HepG2 (cell line): ENCODE results near the gene UBE2D3. TPM values are rescaled to one million over a fixed set of nuclear protein-coding genes. Genes with fewer than 3 reads are reported as not detected.

Source experiments
- ATAD3A ChIP-seq: sonication (generic); formaldehyde crosslinking; IDR thresholded peaks from 2 replicates; pipeline ENCODE4 v1.4.0; 2020; ENCODE audit warnings: missing genetic modification reagents
- BORCS8-MEF2B ChIP-seq: sonication (generic); formaldehyde crosslinking; IDR thresholded peaks from 2 replicates; pipeline ENCODE4 v1.8.0; 2022; ENCODE audit warnings: mild to moderate bottlenecking, missing genetic modification reagents
- CHD4 ChIP-seq: fragments of 200-600 bp; sonication (generic); IDR thresholded peaks from 2 replicates; pipeline ENCODE4 v1.7.0; 2017; ENCODE audit warnings: mild to moderate bottlenecking, low read length, borderline replicate concordance
- FUBP1 ChIP-seq: sonication (generic); formaldehyde crosslinking; IDR thresholded peaks from 2 replicates; pipeline ENCODE4 v1.5.1; 2020; ENCODE audit warnings: missing genetic modification reagents, mild to moderate bottlenecking, borderline replicate concordance
- GZF1 ChIP-seq: sonication (generic); formaldehyde crosslinking; IDR thresholded peaks from 2 replicates; pipeline ENCODE4 v1.5.1; 2020; ENCODE audit warnings: mild to moderate bottlenecking, missing genetic modification reagents
- MAFG ChIP-seq: sonication (generic); formaldehyde crosslinking; IDR thresholded peaks from 2 replicates; pipeline ENCODE4 v1.5.1; 2020; ENCODE audit warnings: mild to moderate bottlenecking, missing genetic modification reagents
- SNAI1 ChIP-seq: sonication (generic); formaldehyde crosslinking; IDR thresholded peaks from 2 replicates; pipeline ENCODE4 v1.5.0; 2020; ENCODE audit warnings: mild to moderate bottlenecking, missing genetic modification reagents, borderline replicate concordance
- SRSF1 ChIP-seq: fragments of 200-400 bp; formaldehyde crosslinking; optimal IDR thresholded peaks from 2 replicates; pipeline ENCODE3; 2017; ENCODE audit warnings: mild to moderate bottlenecking, low read depth, low read length, moderate library complexity
- ZBTB10 ChIP-seq: sonication (generic); formaldehyde crosslinking; IDR thresholded peaks from 2 replicates; pipeline ENCODE4 v1.4.0; 2020; ENCODE audit warnings: missing genetic modification reagents, borderline replicate concordance
- ZBTB34 ChIP-seq: sonication (generic); formaldehyde crosslinking; IDR thresholded peaks from 2 replicates; pipeline ENCODE4 v1.8.0; 2022; ENCODE audit warnings: mild to moderate bottlenecking, missing genetic modification reagents
- ZBTB42 ChIP-seq: sonication (generic); formaldehyde crosslinking; IDR thresholded peaks from 2 replicates; pipeline ENCODE4 v1.5.0; 2020; ENCODE audit warnings: mild to moderate bottlenecking, missing genetic modification reagents
- ZMYM2 ChIP-seq: sonication (generic); formaldehyde crosslinking; IDR thresholded peaks from 2 replicates; pipeline ENCODE4 v1.8.0; 2022; ENCODE audit warnings: mild to moderate bottlenecking, missing genetic modification reagents
- ZNF124 ChIP-seq: sonication (generic); formaldehyde crosslinking; IDR thresholded peaks from 2 replicates; pipeline ENCODE4 v1.4.0; 2020; ENCODE audit warnings: missing genetic modification reagents
- ZNF17 ChIP-seq: sonication (generic); formaldehyde crosslinking; IDR thresholded peaks from 2 replicates; pipeline ENCODE4 v1.5.0; 2020; ENCODE audit warnings: mild to moderate bottlenecking, missing genetic modification reagents
- ZNF335 ChIP-seq: sonication (generic); formaldehyde crosslinking; IDR thresholded peaks from 2 replicates; pipeline ENCODE4 v1.4.0; 2020; ENCODE audit warnings: missing genetic modification reagents
- ZNF503 ChIP-seq: sonication (generic); formaldehyde crosslinking; IDR thresholded peaks from 2 replicates; pipeline ENCODE4 v1.4.0; 2020; ENCODE audit warnings: missing genetic modification reagents
- ZNF597 ChIP-seq: sonication (generic); formaldehyde crosslinking; IDR thresholded peaks from 2 replicates; pipeline ENCODE4 v1.5.0; 2020; ENCODE audit warnings: missing genetic modification reagents
- ZNF724P ChIP-seq: sonication (generic); formaldehyde crosslinking; IDR thresholded peaks from 2 replicates; pipeline ENCODE4 v1.8.0; 2022; ENCODE audit warnings: missing genetic modification reagents, borderline replicate concordance
- ZNF780A ChIP-seq: sonication (generic); formaldehyde crosslinking; IDR thresholded peaks from 2 replicates; pipeline ENCODE4 v1.8.0; 2022; ENCODE audit warnings: mild to moderate bottlenecking, missing genetic modification reagents, moderate library complexity
- polyA plus RNA-seq, 8 experiments: library from polyadenylated mRNA; depleted of rRNA in 3 of 8; stranded (reverse) in 7 of 8; unstranded in 1 of 8; fragments of >200 nt; fragmentation: Illumina TruSeq in 4 of 8; extraction: Trizol in 4 of 8; gene quantifications; 2 replicates each; pipeline versions ENCODE4 v1.2.1 to v1.2.3, GENCODE V29; 2011 to 2016; ENCODE audit warnings: low read depth in 4 of 8, missing spikeins in 1 of 8, mixed read lengths in 1 of 8; ENCODE audit not compliant: insufficient read depth in 1 of 8
- total RNA-seq, 5 experiments: library from RNA; depleted of rRNA; stranded (reverse); fragments of >200 nt; fragmentation: Illumina TruSeq; extraction: Trizol; gene quantifications; 2 replicates each; pipeline ENCODE4 v1.2.3, GENCODE V29; 2016; ENCODE audit warnings: low read depth in 1 of 5

UBE2D3 gene
- total and polyA plus RNA-seq, 2 of the 13 experiments (the other 11 are each of a cell fraction or from before 2014, with no cell fraction given): 224 to 293 TPM

- no peak for TF ChIP-seq ZNF597 (CRISPR knock-in tag)
- TF ChIP-seq ZBTB34 (CRISPR knock-in tag): 0 out of 2 replicates have a peak, but pooled peaks have one; percentile 14
- peak; percentile 75 for TF ChIP-seq ZMYM2 (CRISPR knock-in tag)
- TF ChIP-seq CHD4: no peak
- no peak for TF ChIP-seq ZNF335 (CRISPR knock-in tag)
- peak; percentile 31 for TF ChIP-seq SRSF1
- TF ChIP-seq GZF1 (CRISPR knock-in tag): peak; percentile 11; the same call in 1 of the 2 replicates
- TF ChIP-seq ZNF780A (CRISPR knock-in tag): no peak
- TF ChIP-seq SNAI1 (CRISPR knock-in tag): peak; percentile 93
- no peak for TF ChIP-seq ATAD3A (CRISPR knock-in tag)
- no peak for TF ChIP-seq ZNF17 (CRISPR knock-in tag)
- TF ChIP-seq MAFG: no peak; the same call in 1 of the 2 replicates
- TF ChIP-seq FUBP1 (CRISPR knock-in tag): no peak
- TF ChIP-seq ZBTB10: peak; percentile 70; the same call in 1 of the 2 replicates
- peak; percentile 78 for TF ChIP-seq BORCS8-MEF2B (CRISPR knock-in tag)
- TF ChIP-seq ZNF503 (CRISPR knock-in tag): no peak
- 0 out of 2 replicates have a peak, but pooled peaks have one; percentile 45 for TF ChIP-seq ZBTB42 (CRISPR knock-in tag)
- TF ChIP-seq ZNF724P (CRISPR knock-in tag): peak; percentile 51; the same call in 1 of the 2 replicates
- no peak; the same call in 1 of the 2 replicates for TF ChIP-seq ZNF124 (CRISPR knock-in tag)
Observed at GRCh38 chr4:102760645-102761295, 66.6 kb downstream of the UBE2D3 start, which contains the start of gene MANBA (continued).
